GM12891 (cell line): ENCODE results near the gene UTY. TPM values are rescaled to one million over a fixed set of nuclear protein-coding genes. Genes with fewer than 3 reads are reported as not detected.

ENCODE experiments used
- DNase-seq: peaks from one replicate; pipeline ENCODE4 v3.0.0; 2011; ENCODE audit warnings: low spot score; ENCODE audit not compliant: insufficient read length
- FAIRE-seq: peaks from 2 replicates; lab custom pipeline; 2011; peaks lifted over from hg19 to GRCh38; lab: Jason Lieb, UNC
- PAX5 ChIP-seq: IDR thresholded peaks from 2 replicates; pipeline ENCODE4 v1.6.1; 2011; ENCODE audit warnings: low read length, moderate library complexity, mild to moderate bottlenecking; ENCODE audit not compliant: insufficient read depth, severe bottlenecking
- POLR2A ChIP-seq: IDR thresholded peaks from 2 replicates; pipeline ENCODE4 v1.6.1; 2011; ENCODE audit warnings: low read depth, low read length, control low read depth
- POLR2AphosphoS5 ChIP-seq: IDR thresholded peaks from 2 replicates; pipeline ENCODE4 v1.6.1; 2011; ENCODE audit warnings: low read depth, low read length, control low read depth
- POU2F2 ChIP-seq: IDR thresholded peaks from 2 replicates; pipeline ENCODE4 v1.6.1; 2011; ENCODE audit warnings: low read depth, mild to moderate bottlenecking, control low read depth, low read length, moderate library complexity
- SPI1 ChIP-seq: IDR thresholded peaks from 2 replicates; pipeline ENCODE4 v1.6.1; 2011; ENCODE audit warnings: low read depth, low read length, control low read depth
- TAF1 ChIP-seq: IDR thresholded peaks from 2 replicates; pipeline ENCODE4 v1.6.1; 2011; ENCODE audit warnings: low read depth, low read length, control low read depth
- polyA plus RNA-seq: library from polyadenylated mRNA; unstranded; fragments of >200 nt; gene quantifications from one replicate; pipeline ENCODE4 v1.2.1, GENCODE V29; 2012; ENCODE audit warnings: low read depth, missing spikeins, inconsistent platforms; ENCODE audit not compliant: missing spikeins

UTY gene
- 5.5 TPM for polyA plus RNA-seq

- FAIRE-seq: peak; percentile 100
- DNase-seq: peak; percentile 18
- TF ChIP-seq PAX5 (no peak), POLR2AphosphoS5 (no peak), SPI1 (no peak), POU2F2 (no peak), POLR2A (no peak), TAF1 (no peak; the same call in 1 of the 2 replicates)
These were observed at the start of gene UTY for GRCh38 chrY:13479828-13480227. Gene UTY (minus strand): TSS chrY:13480033. CDS start chrY:13479665, 368 bp downstream.

GRCh38 chrY:13520474-13520873 is 40.6 kb upstream of the UTY start:
- DNase-seq (no peak), FAIRE-seq (no peak)
- TF ChIP-seq SPI1: no peak
- TF ChIP-seq PAX5: no peak
- no peak for TF ChIP-seq TAF1
- TF ChIP-seq POLR2A: no peak
- TF ChIP-seq POLR2AphosphoS5: no peak
- no peak for TF ChIP-seq POU2F2

GRCh38 chrY:13501215-13501614 is 21.4 kb upstream of the UTY start:
- no peak for FAIRE-seq
- no peak for TF ChIP-seq POLR2AphosphoS5
- no peak for TF ChIP-seq SPI1

GRCh38 chrY:13493737-13494136 is 13.9 kb upstream of the UTY start:
- DNase-seq (no peak), FAIRE-seq (peak; percentile 78)
- TF ChIP-seq PAX5: no peak
- TF ChIP-seq POU2F2: no peak
- TF ChIP-seq POLR2AphosphoS5: no peak
- TF ChIP-seq TAF1: no peak
- TF ChIP-seq POLR2A: no peak
- no peak for TF ChIP-seq SPI1

More at GRCh38 chrY:13501215-13501614, 21.4 kb upstream of the UTY start:
- no peak for DNase-seq

- DNase-seq (no peak), FAIRE-seq (peak; percentile 70)
- TF ChIP-seq PAX5 (no peak), POLR2AphosphoS5 (no peak), POU2F2 (no peak), TAF1 (no peak), SPI1 (no peak), POLR2A (no peak)
These were observed 12.6 kb upstream of the UTY start for GRCh38 chrY:13492408-13492807.

GRCh38 chrY:13488738-13489137 is 8.9 kb upstream of the UTY start:
- FAIRE-seq: peak; percentile 77
- no peak for DNase-seq
- TF ChIP-seq POLR2A (no peak), TAF1 (no peak), POLR2AphosphoS5 (no peak), POU2F2 (no peak), SPI1 (no peak), PAX5 (no peak)

GRCh38 chrY:13479121-13479711 is 617 bp downstream of the UTY start:
- DNase-seq (no peak), FAIRE-seq (peak; percentile 95)
- TF ChIP-seq PAX5 (no peak), TAF1 (no peak; the same call in 1 of the 2 replicates), POLR2A (0 out of 2 replicates have a peak, but pooled peaks have one; percentile 66), POU2F2 (no peak), SPI1 (no peak), POLR2AphosphoS5 (peak; percentile 35; the same call in 1 of the 2 replicates)

GRCh38 chrY:13478126-13478785 is 1.6 kb downstream of the UTY start:
- FAIRE-seq (peak; percentile 89), DNase-seq (no peak)
- TF ChIP-seq POLR2AphosphoS5: no peak
- no peak for TF ChIP-seq PAX5
- TF ChIP-seq POLR2A: peak; percentile 43; the same call in 1 of the 2 replicates

GRCh38 chrY:13474997-13475396 is 4.8 kb downstream of the UTY start:
- no peak for DNase-seq
- TF ChIP-seq PAX5 (no peak), SPI1 (no peak), TAF1 (no peak), POU2F2 (no peak), POLR2A (no peak), POLR2AphosphoS5 (no peak)
- FAIRE-seq: no peak

- TF ChIP-seq TAF1 (no peak), POLR2A (no peak), POLR2AphosphoS5 (no peak), SPI1 (no peak), POU2F2 (no peak), PAX5 (no peak)
- FAIRE-seq (peak; percentile 43), DNase-seq (no peak)
These were observed 28.3 kb downstream of the UTY start for GRCh38 chrY:13451572-13451971.
